Adrenal gland (tissue), 5 donors: ENCODE data around the gene PPIF.

ENCODE experiments used
- POLR2A ChIP-seq, 2 donors: fragments of 450-650 bp; IDR thresholded peaks; one replicate each; pipeline ENCODE4 v1.6.1; 2017; ENCODE audit warnings: antibody characterized with exemption in 2 of 2, mild to moderate bottlenecking in 2 of 2, moderate library complexity in 1 of 2
- TF ChIP-seq, protein P1 (sequence below), 6 experiments: fragments of 450-650 bp in 4 of 6; fragments of 200-600 bp in 2 of 6; sonication (generic) in 1 of 6; IDR thresholded peaks; 1 replicate in 5 of 6; 2 replicates in 1 of 6; pipeline versions ENCODE4 v1.5.1 to v1.8.0; 2016 to 2021; ENCODE audit warnings: antibody characterized with exemption in 6 of 6, mild to moderate bottlenecking in 2 of 6, moderate library complexity in 1 of 6
- donor health status: DM: no; HTN: no; CAD: no.

DNA sequence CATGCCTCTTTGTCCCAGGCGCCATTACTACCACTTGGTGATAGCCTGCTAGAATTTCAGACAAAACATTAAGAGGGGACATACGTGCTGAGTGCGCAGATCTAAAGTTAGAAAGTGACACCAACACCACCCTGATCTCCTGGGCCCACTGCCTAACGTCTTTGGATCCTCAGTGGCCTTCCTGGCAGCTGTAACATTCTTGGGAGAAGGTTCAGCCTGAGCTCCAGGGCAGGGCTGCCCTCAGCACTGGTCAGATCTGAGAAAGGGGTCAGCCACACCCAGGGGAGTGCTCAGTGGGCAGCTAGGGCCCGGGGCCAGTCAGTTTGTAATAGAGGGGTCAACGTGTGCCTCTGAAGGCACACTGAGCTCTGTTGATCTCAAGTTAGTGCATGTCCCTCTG, 49.8 kb downstream of the PPIF start:
- TF ChIP-seq, protein P1, sequence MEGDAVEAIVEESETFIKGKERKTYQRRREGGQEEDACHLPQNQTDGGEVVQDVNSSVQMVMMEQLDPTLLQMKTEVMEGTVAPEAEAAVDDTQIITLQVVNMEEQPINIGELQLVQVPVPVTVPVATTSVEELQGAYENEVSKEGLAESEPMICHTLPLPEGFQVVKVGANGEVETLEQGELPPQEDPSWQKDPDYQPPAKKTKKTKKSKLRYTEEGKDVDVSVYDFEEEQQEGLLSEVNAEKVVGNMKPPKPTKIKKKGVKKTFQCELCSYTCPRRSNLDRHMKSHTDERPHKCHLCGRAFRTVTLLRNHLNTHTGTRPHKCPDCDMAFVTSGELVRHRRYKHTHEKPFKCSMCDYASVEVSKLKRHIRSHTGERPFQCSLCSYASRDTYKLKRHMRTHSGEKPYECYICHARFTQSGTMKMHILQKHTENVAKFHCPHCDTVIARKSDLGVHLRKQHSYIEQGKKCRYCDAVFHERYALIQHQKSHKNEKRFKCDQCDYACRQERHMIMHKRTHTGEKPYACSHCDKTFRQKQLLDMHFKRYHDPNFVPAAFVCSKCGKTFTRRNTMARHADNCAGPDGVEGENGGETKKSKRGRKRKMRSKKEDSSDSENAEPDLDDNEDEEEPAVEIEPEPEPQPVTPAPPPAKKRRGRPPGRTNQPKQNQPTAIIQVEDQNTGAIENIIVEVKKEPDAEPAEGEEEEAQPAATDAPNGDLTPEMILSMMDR (IDR thresholded peaks at IDR 0.05), result no peak
- TF ChIP-seq POLR2A (IDR thresholded peaks at IDR 0.05), result no peak
